Measurements from ENCODE around the gene AFF3.

- TF ChIP-seq EZH2 (IDR thresholded peaks at IDR 0.05; ENCODE audit: low read length, missing control alignments) (no peak), CTCF (conservative IDR thresholded peaks at IDR 0.05 in 1 of 2, IDR thresholded peaks at IDR 0.05 in 1 of 2; ENCODE audit: low read depth in 1 of 2, low read length in 2 of 2) (no peak)
These were observed 330.0 kb downstream of the AFF3 start for GRCh38 chr2:99812426-99812825.

Measured in fibroblast of lung (primary cell).